ENCODE results near the gene GOLIM4. TPM values are rescaled to one million over a fixed set of nuclear protein-coding genes. Genes with fewer than 3 reads are reported as not detected.

GOLIM4 gene
- total RNA-seq, 1 experiment from 2014 or later = 24.6 TPM

GRCh38 chr3:168117853-168118313, 22.2 kb upstream of the GOLIM4 start:
- no peaks in the 10 kb centered on the region for H3K79me2 ChIP-seq (ENCODE audit: insufficient read depth, low read length)
- H3K4ac ChIP-seq (ENCODE audit: low read depth, low read length) = no peak overlapping the region
- no peak overlapping the region for H3K18ac ChIP-seq (ENCODE audit: insufficient read length, low read depth, low read length)
- no peak overlapping the region for H2BK120ac ChIP-seq (ENCODE audit: low read depth, low read length, poor library complexity, severe bottlenecking)
- no peak overlapping the region for H2AK5ac ChIP-seq (ENCODE audit: insufficient read length, low read length)
- H3K23me2 ChIP-seq (ENCODE audit: insufficient read length, low read depth, low read length, poor library complexity, severe bottlenecking) = no peaks in the 10 kb centered on the region
- Mint-ChIP-seq H3K27ac (no peak overlapping the region), H3K4me1 (peaks cover 2% of the 10 kb centered on the region in 2 experiments), H3K9me3 (no peaks in the 10 kb centered on the region), H3K4me3 (no peak overlapping the region), H3K27me3 (ENCODE audit: low read depth) (no peaks in the 10 kb centered on the region), H3K36me3 (ENCODE audit: insufficient read depth in 1 of 3, low read depth in 3 of 3) (no peaks in the 10 kb centered on the region)
- H4K8ac ChIP-seq (replicated peaks; ENCODE audit: insufficient read length, low read depth, low read length) = no peak overlapping the region
- no peak overlapping the region for H2BK5ac ChIP-seq (ENCODE audit: insufficient read length, low read length)
- no peak overlapping the region for H2BK12ac ChIP-seq (ENCODE audit: insufficient read length, low read depth, low read length)
- no peak overlapping the region for H3K56ac ChIP-seq (ENCODE audit: insufficient read length, low read depth, low read length)
- H3K4me1 ChIP-seq (ENCODE audit: insufficient read depth, low read length) = no peaks in the 10 kb centered on the region
- H3K27me3 ChIP-seq (ENCODE audit: insufficient read depth, low read length) = no peaks in the 10 kb centered on the region
- H3K23ac ChIP-seq (ENCODE audit: insufficient read length, low read depth, low read length) = no peak overlapping the region
- H3T11ph ChIP-seq (ENCODE audit: low read length) = no peak overlapping the region
- DNase-seq = no peak
- H2BK20ac ChIP-seq (ENCODE audit: low read depth, low read length, poor library complexity, severe bottlenecking) = no peak overlapping the region
- no peak overlapping the region for H3K9ac ChIP-seq (ENCODE audit: extremely low read depth, insufficient read length, low read length)
- H3K27ac ChIP-seq (ENCODE audit: insufficient read length, low read depth, low read length) = no peak overlapping the region
- H3K14ac ChIP-seq (ENCODE audit: insufficient read depth, low read length) = no peak overlapping the region
- no peak for TF ChIP-seq CTCF (conservative IDR thresholded peaks at IDR 0.05)
- no peak overlapping the region for H4K91ac ChIP-seq (ENCODE audit: insufficient read length, low read depth, low read length)
- H2AFZ ChIP-seq (ENCODE audit: low read length) = no peak overlapping the region
- H4K20me1 ChIP-seq (ENCODE audit: control insufficient read depth, insufficient read depth, insufficient read length) = no peaks in the 10 kb centered on the region
- no peak overlapping the region for H2BK15ac ChIP-seq (ENCODE audit: low read depth, low read length)
- no peak overlapping the region for H4K5ac ChIP-seq (ENCODE audit: insufficient read length, low read depth, low read length)
- no peaks in the 10 kb centered on the region for H3K9me3 ChIP-seq (ENCODE audit: control insufficient read depth, low read depth, low read length)
- H3K4me2 ChIP-seq (ENCODE audit: insufficient read depth, insufficient read length, low read length) = no peak overlapping the region
- no CpG with 5 or more reads among the region's 2 CpGs for WGBS (ENCODE audit: extremely low coverage, insufficient read length, low lambda C conversion rate)
- no peaks in the 10 kb centered on the region for H3K79me1 ChIP-seq (ENCODE audit: insufficient read depth, low read depth, low read length, poor library complexity, severe bottlenecking)
